Nephron progenitor cell (in vitro differentiated cells): ENCODE results near the gene GBX1.

Experiments used
- DNase-seq: peaks from one replicate; pipeline ENCODE4 v3.0.0; 2021
- H3K27ac Mint-ChIP-seq: 2 replicates; pipeline ENCODE4 v1.8.0; 2021; ENCODE audit warnings: mild to moderate bottlenecking, moderate library complexity, mixed read lengths
- H3K27me3 Mint-ChIP-seq: 2 replicates; pipeline ENCODE4 v1.8.0; 2021; ENCODE audit warnings: mild to moderate bottlenecking, low read depth, mixed read lengths; ENCODE audit not compliant: poor library complexity
- H3K36me3 Mint-ChIP-seq: 2 replicates; pipeline ENCODE4 v1.8.0; 2021; ENCODE audit warnings: low read depth, mixed read lengths
- H3K4me1 Mint-ChIP-seq: 2 replicates; pipeline ENCODE4 v1.8.0; 2021; ENCODE audit warnings: mixed read lengths
- H3K4me3 Mint-ChIP-seq: 2 replicates; pipeline ENCODE4 v1.8.0; 2021; ENCODE audit warnings: mild to moderate bottlenecking, moderate library complexity, mixed read lengths
- H3K9me3 Mint-ChIP-seq: 2 replicates; pipeline ENCODE4 v1.8.0; 2021; ENCODE audit warnings: mild to moderate bottlenecking, moderate library complexity, mixed read lengths
- CTCF ChIP-seq: fragments of 200-600 bp; sonication (generic); IDR thresholded peaks from 2 replicates; pipeline ENCODE4 v1.5.0; 2021; ENCODE audit warnings: antibody characterized with exemption

Gene GBX1

DNA sequence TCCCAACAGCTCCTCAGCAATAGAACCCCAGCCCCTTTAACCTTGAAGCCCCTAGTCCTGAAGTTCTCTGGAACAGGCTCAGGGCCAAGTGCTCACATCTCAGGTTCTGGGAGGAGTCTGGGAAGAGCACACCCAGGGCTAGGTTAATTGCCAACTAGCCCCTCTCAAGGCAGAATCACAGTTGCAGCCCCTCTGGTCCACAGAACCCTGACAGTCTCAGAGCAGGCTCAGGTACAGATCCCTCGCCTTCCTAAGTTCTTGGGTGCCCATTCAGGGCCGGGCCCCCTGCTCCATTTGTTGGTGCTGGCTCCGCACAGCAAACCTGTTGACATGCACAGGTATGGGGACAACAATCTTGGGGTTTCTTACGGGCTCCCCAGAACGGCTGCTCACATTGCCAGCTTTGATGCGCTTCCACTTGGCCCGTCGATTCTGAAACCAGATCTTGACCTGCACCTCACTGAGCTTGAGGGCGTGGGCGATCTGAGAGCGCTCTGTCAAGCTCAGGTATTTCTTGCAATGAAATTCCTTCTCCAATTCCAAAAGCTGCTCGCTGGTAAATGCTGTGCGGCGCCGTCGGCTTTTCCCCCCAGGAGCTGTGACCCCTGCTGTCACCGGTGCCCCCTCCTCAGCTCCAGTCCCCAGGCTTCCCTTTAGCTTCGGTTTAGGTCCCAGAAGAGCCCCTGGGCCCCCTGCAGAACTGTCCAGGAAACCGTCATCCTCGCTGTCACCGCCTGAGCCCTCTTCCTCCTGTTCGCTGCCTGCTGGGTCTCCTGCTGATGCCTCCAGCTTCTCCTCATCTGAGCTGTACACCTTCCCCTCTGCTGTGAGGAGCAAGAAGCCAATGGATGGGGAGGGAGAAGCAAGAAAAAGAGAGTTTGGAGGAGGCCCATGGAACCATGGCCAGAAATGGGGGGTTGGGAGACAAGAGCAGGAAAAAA, 18.9 kb downstream of the GBX1 start:
- peaks cover 17% of the 10 kb centered on the region for H3K27me3 Mint-ChIP-seq
- H3K27ac Mint-ChIP-seq: no peak overlapping the region
- H3K36me3 Mint-ChIP-seq: peaks cover 10% of the 10 kb centered on the region
- no peak for DNase-seq
- no peak overlapping the region for H3K4me3 Mint-ChIP-seq
- no peak for TF ChIP-seq CTCF
- no peaks in the 10 kb centered on the region for H3K4me1 Mint-ChIP-seq
- no peaks in the 10 kb centered on the region for H3K9me3 Mint-ChIP-seq

DNA sequence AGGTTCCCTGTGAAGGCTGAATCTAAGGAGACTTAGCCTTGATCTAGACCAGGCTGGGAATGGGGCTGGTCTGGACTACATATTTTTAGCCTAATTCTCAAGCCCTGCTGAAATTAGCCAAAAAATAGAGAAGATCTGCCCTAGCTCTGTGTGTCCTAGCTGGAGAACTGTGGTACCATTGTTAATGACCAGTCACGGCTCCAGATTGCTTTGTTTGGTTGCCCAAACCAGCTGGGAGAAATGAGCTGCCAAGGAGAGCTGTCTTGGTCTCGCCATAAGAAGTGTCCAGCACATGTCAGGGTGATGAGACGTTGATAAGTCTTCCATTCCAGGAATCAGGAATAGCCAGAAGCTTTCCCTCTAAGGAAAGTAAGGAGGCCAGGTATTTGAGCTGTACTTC, 20.7 kb downstream of the GBX1 start:
- Mint-ChIP-seq H3K27ac (no peak overlapping the region), H3K4me1 (peaks cover 4% of the 10 kb centered on the region), H3K4me3 (no peak overlapping the region), H3K9me3 (no peaks in the 10 kb centered on the region), H3K27me3 (peaks cover 22% of the 10 kb centered on the region), H3K36me3 (peaks cover 28% of the 10 kb centered on the region)
- DNase-seq: no peak
- TF ChIP-seq CTCF: no peak

GRCh38 chr7:151144387-151144786, 23.1 kb downstream of the GBX1 start:
- H3K4me1 Mint-ChIP-seq: peaks cover 6% of the 10 kb centered on the region
- peaks cover 41% of the 10 kb centered on the region for H3K27me3 Mint-ChIP-seq
- no peak overlapping the region for H3K27ac Mint-ChIP-seq
- no peaks in the 10 kb centered on the region for H3K9me3 Mint-ChIP-seq
- peaks cover 45% of the 10 kb centered on the region for H3K36me3 Mint-ChIP-seq
- H3K4me3 Mint-ChIP-seq: no peak overlapping the region
- no peak for DNase-seq
- no peak for TF ChIP-seq CTCF

DNA sequence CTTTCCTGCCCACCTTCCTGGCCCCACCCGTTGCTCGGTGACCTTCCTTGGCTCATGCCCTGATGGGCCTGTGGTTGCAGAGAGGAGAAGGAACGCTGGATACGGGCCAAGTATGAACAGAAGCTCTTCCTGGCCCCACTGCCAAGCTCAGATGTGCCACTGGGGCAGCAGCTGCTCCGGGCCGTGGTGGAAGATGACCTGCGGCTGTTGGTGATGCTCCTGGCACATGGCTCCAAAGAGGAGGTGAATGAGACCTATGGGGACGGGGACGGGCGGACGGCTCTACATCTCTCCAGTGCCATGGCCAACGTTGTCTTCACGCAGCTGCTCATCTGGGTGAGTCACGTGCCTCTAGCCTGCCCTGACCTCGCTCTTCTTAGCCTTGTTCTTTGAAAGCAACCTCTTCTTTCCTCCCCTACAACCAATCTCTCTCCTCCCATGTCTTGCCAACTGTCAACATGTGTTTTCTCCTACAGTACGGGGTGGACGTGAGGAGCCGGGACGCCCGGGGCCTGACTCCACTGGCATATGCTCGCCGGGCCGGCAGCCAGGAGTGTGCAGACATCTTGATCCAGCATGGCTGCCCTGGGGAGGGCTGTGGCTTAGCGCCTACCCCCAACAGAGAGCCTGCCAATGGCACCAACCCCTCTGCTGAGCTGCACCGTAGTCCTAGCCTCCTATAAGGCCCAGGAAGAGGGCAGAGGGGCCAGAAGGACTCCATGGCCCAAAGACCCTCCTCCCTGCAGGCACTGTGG, 24.1 kb downstream of the GBX1 start:
- peaks cover 15% of the 10 kb centered on the region for H3K4me1 Mint-ChIP-seq

DNA sequence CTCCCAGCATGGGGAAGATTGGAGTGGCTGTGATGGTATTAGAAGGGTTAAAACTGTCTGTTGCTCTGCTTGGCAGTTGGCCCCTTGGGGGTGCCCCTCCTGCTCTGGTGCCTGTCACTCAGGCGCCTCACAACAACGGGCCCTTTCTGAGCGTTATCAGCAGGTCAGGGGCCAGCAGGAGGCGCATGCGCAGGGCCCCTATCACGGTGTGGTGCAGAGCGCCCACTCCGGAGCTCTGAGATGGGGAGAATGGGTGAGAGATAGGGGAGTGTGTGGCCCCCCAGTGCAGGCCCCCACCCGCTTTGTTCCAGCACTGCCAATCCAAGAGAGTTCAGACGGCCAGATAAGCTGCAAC, 24.8 kb downstream of the GBX1 start:
- Mint-ChIP-seq H3K36me3 (peaks cover 53% of the 10 kb centered on the region), H3K27me3 (peaks cover 52% of the 10 kb centered on the region), H3K4me1 (peaks cover 18% of the 10 kb centered on the region), H3K4me3 (no peak overlapping the region), H3K9me3 (no peaks in the 10 kb centered on the region), H3K27ac (no peak overlapping the region)
- no peak for DNase-seq
- no peak for TF ChIP-seq CTCF

More for the DNA sequence above, 24.1 kb downstream of the GBX1 start:
- Mint-ChIP-seq H3K4me3 (no peak overlapping the region), H3K27me3 (peaks cover 51% of the 10 kb centered on the region), H3K9me3 (no peaks in the 10 kb centered on the region), H3K27ac (no peak overlapping the region), H3K36me3 (peaks cover 53% of the 10 kb centered on the region)
- no peak for DNase-seq
- no peak for TF ChIP-seq CTCF
